ENCODE measurements around the gene LIPG.

DNA sequence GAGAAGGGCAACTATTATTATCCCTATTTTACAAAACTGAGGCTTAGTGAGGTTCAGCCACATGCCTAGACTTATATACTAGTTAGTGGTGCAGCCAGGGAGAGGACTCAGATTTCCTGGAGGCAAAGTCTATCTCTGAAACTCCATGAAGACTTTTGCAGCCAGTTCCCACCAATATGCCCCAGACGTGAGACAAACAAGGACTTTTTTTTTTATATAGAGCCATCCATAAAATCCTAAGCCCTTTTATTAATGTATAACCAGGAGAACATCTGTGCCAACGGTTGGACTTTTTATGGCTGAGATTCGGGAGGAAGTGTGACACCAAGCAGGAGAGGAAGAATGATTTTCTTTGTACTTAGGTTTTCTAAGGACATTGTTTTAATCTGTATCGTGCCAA lies 29.9 kb downstream of the LIPG start:
- TF ChIP-seq, protein P1, sequence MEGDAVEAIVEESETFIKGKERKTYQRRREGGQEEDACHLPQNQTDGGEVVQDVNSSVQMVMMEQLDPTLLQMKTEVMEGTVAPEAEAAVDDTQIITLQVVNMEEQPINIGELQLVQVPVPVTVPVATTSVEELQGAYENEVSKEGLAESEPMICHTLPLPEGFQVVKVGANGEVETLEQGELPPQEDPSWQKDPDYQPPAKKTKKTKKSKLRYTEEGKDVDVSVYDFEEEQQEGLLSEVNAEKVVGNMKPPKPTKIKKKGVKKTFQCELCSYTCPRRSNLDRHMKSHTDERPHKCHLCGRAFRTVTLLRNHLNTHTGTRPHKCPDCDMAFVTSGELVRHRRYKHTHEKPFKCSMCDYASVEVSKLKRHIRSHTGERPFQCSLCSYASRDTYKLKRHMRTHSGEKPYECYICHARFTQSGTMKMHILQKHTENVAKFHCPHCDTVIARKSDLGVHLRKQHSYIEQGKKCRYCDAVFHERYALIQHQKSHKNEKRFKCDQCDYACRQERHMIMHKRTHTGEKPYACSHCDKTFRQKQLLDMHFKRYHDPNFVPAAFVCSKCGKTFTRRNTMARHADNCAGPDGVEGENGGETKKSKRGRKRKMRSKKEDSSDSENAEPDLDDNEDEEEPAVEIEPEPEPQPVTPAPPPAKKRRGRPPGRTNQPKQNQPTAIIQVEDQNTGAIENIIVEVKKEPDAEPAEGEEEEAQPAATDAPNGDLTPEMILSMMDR (conservative IDR thresholded peaks at IDR 0.05; ENCODE audit: low read length), result no peak
- no peak for TF ChIP-seq EZH2phosphoT487 (IDR thresholded peaks at IDR 0.05; ENCODE audit: borderline replicate concordance)
